Measurements from ENCODE around the gene XPA.

XPA gene

GRCh38 chr9:97651646-97652045, 45.5 kb downstream of the XPA start:
- DNase-seq = no peak

GRCh38 chr9:97647996-97648395, 49.1 kb downstream of the XPA start:
- no peak for DNase-seq

- no peak for DNase-seq
These were observed 51.4 kb downstream of the XPA start for GRCh38 chr9:97645720-97646119.

- peak; percentile 53 for DNase-seq
These were observed 56.8 kb downstream of the XPA start for GRCh38 chr9:97640325-97640724.

GRCh38 chr9:97638666-97639065, 58.5 kb downstream of the XPA start:
- no peak for DNase-seq

- DNase-seq = no peak
These were observed 60.2 kb downstream of the XPA start for GRCh38 chr9:97636903-97637302.

- DNase-seq = no peak
These were observed 62.1 kb downstream of the XPA start for GRCh38 chr9:97635026-97635425.

GRCh38 chr9:97633859-97634490, 63.2 kb downstream of the XPA start:
- DNase-seq = peak; percentile 34

GRCh38 chr9:97632985-97633858, 63.9 kb downstream of the XPA start, which contains the start of the genes NCBP1 and TSTD2:
Gene NCBP1, plus strand, starts transcription at chr9:97633821. Its CDS starts 61 bp downstream, at chr9:97633882.
Gene TSTD2, minus strand, starts transcription at chr9:97633368. Its CDS starts 5,806 bp downstream, at chr9:97627562.
- DNase-seq = peak; percentile 94

- DNase-seq = peak; percentile 81
These were observed 64.7 kb downstream of the XPA start for GRCh38 chr9:97632248-97632984.

- no peak for DNase-seq
These were observed 66.5 kb downstream of the XPA start for GRCh38 chr9:97630591-97630990.

GRCh38 chr9:97629156-97629555, 68.0 kb downstream of the XPA start:
- DNase-seq = no peak

- DNase-seq = no peak
These were observed 68.5 kb downstream of the XPA start for GRCh38 chr9:97628668-97629067.

GRCh38 chr9:97627624-97628023, 69.5 kb downstream of the XPA start:
- DNase-seq = no peak

- DNase-seq = no peak
These were observed 71.5 kb downstream of the XPA start for GRCh38 chr9:97625620-97626019.
